CD8-positive, alpha-beta memory T cell (primary cell): ENCODE data around the gene PSMB11. TPM values are rescaled to one million over a fixed set of nuclear protein-coding genes. Genes with fewer than 3 reads are reported as not detected.

Experiments used
- CTCF ChIA-PET: fragments of 350-600 bp; sonication (Branson Sonifier 250); formaldehyde crosslinking; loops from one replicate; lab custom pipeline; 2021; ENCODE audit warnings: antibody characterized with exemption; lab: Charles Lee
- POLR2A ChIA-PET: fragments of 350-600 bp; sonication (Branson Sonifier 250); formaldehyde crosslinking; loops from one replicate; lab custom pipeline; 2021; ENCODE audit warnings: antibody characterized with exemption; lab: Charles Lee
- DNase-seq, 5 donors: peaks; one replicate each; pipeline versions ENCODE4 v3.0.0 to v3.0.0-alpha.2; 2020 to 2022; ENCODE audit warnings: mixed read lengths in 1 of 5
- H3K27ac ChIP-seq: one replicate; pipeline ENCODE4 v1.7.0; 2013; ENCODE audit warnings: low read depth, mild to moderate bottlenecking, low read length, moderate library complexity
- H3K27me3 ChIP-seq: 2 replicates; pipeline ENCODE4 v1.7.0; 2013; ENCODE audit warnings: low read length, mild to moderate bottlenecking; ENCODE audit not compliant: insufficient read depth, poor library complexity, severe bottlenecking
- H3K36me3 ChIP-seq: 2 replicates; pipeline ENCODE4 v1.7.0; 2013; ENCODE audit warnings: mild to moderate bottlenecking, low read length, moderate library complexity; ENCODE audit not compliant: insufficient read depth
- H3K4me1 ChIP-seq: 2 replicates; pipeline ENCODE4 v1.7.0; 2013; ENCODE audit warnings: mild to moderate bottlenecking, low read length, moderate library complexity; ENCODE audit not compliant: insufficient read depth
- H3K4me3 ChIP-seq: 2 replicates; pipeline ENCODE4 v1.7.0; 2013; ENCODE audit warnings: mild to moderate bottlenecking, low read length
- H3K9me3 ChIP-seq: 2 replicates; pipeline ENCODE4 v1.7.0; 2013; ENCODE audit warnings: mild to moderate bottlenecking, low read length
- H3K27ac Mint-ChIP-seq, 8 donors: one replicate each; pipeline ENCODE4 v1.8.0; 2020 to 2021; ENCODE audit warnings: mixed read lengths in 8 of 8, mild to moderate bottlenecking in 6 of 8, inconsistent platforms in 3 of 8, moderate library complexity in 3 of 8
- H3K27me3 Mint-ChIP-seq, 2 donors: one replicate each; pipeline ENCODE4 v1.8.0; 2020 to 2021; ENCODE audit warnings: mixed read lengths in 2 of 2, mild to moderate bottlenecking in 1 of 2, moderate library complexity in 1 of 2
- H3K36me3 Mint-ChIP-seq, 3 donors: one replicate each; pipeline ENCODE4 v1.8.0; 2020 to 2021; ENCODE audit warnings: mixed read lengths in 3 of 3, inconsistent platforms in 1 of 3, mild to moderate bottlenecking in 1 of 3
- H3K4me1 Mint-ChIP-seq, 3 donors: one replicate each; pipeline ENCODE4 v1.8.0; 2020 to 2021; ENCODE audit warnings: mixed read lengths in 3 of 3, inconsistent platforms in 1 of 3, mild to moderate bottlenecking in 1 of 3
- H3K4me3 Mint-ChIP-seq, 7 donors: one replicate each; pipeline ENCODE4 v1.8.0; 2020 to 2021; ENCODE audit warnings: mixed read lengths in 7 of 7, mild to moderate bottlenecking in 6 of 7, moderate library complexity in 4 of 7, inconsistent platforms in 2 of 7
- H3K9me3 Mint-ChIP-seq, 5 donors: one replicate each; pipeline ENCODE4 v1.8.0; 2020 to 2022; ENCODE audit warnings: mixed read lengths in 5 of 5, mild to moderate bottlenecking in 3 of 5, moderate library complexity in 2 of 5, inconsistent platforms in 1 of 5
- polyA plus RNA-seq: library from polyadenylated mRNA; unstranded; fragments of 300-500 nt; fragmentation: Illumina TruSeq; gene quantifications from one replicate; pipeline ENCODE4 v1.2.3, GENCODE V29; 2021
- total RNA-seq, 2 experiments: library from RNA; stranded (reverse); gene quantifications; one replicate each; pipeline ENCODE4 v1.2.3, GENCODE V29; 2021

Gene PSMB11
- total and polyA plus RNA-seq, 3 experiments from 2014 or later = not detected

GRCh38 chr14:23025151-23025814, 16.7 kb upstream of the PSMB11 start:
- DNase-seq = no peak
- peak overlapping the region in 1 of 7 donors; percentile 27 for H3K4me3 Mint-ChIP-seq
- H3K27ac ChIP-seq = no peak overlapping the region
- POLR2A ChIA-PET = interaction anchor here (2.4 kb wide), 1 partner anchor 18 kb away, joined by 10 read pairs; no protein-coding TSS in a partner anchor
- peaks cover 8 to 42% (median 16%) of the 10 kb centered on the region in 3 donors for H3K36me3 Mint-ChIP-seq
- H3K27me3 ChIP-seq = no peaks in the 10 kb centered on the region
- H3K4me1 Mint-ChIP-seq = peaks cover 21 to 39% (median 29%) of the 10 kb centered on the region in 3 donors
- CTCF ChIA-PET = interaction anchor here (0.9 to 1.6 kb wide), 3 partner anchors 26 to 43 kb away, joined by 3 to 6 read pairs (median 3); partner anchors contain the start of genes AJUBA and CDH24
- peak overlapping the region in 4 of 8 donors; percentile 23 to 60 (median 36) for H3K27ac Mint-ChIP-seq
- H3K4me3 ChIP-seq = no peak overlapping the region
- no peaks in the 10 kb centered on the region for H3K9me3 Mint-ChIP-seq
- H3K36me3 ChIP-seq = peaks cover 12% of the 10 kb centered on the region
- H3K4me1 ChIP-seq = peaks cover 57% of the 10 kb centered on the region
- H3K27me3 Mint-ChIP-seq = no peaks in the 10 kb centered on the region
- no peaks in the 10 kb centered on the region for H3K9me3 ChIP-seq

- Histone ChIP-seq H3K4me1 (peaks cover 33% of the 10 kb centered on the region), H3K4me3 (no peak overlapping the region), H3K27me3 (no peaks in the 10 kb centered on the region), H3K27ac (no peak overlapping the region), H3K9me3 (no peaks in the 10 kb centered on the region), H3K36me3 (peaks cover 27% of the 10 kb centered on the region)
- no peaks in the 10 kb centered on the region for H3K9me3 Mint-ChIP-seq
- ChIA-PET POLR2A (interaction anchor here (0.6 to 1.2 kb wide), 2 partner anchors 22 to 518 kb away, joined by 3 to 7 read pairs; no protein-coding TSS in a partner anchor), CTCF (interaction anchor here (0.9 to 2.0 kb wide), 7 partner anchors 9 to 43 kb away, joined by 3 to 8 read pairs (median 4); partner anchors contain the start of gene CDH24)
- no peaks in the 10 kb centered on the region for H3K27me3 Mint-ChIP-seq
- H3K4me3 Mint-ChIP-seq = peak overlapping the region in 5 of 7 donors; percentile 1 to 48 (median 17)
- H3K4me1 Mint-ChIP-seq = peaks cover 35 to 46% (median 45%) of the 10 kb centered on the region in 3 donors
- peak overlapping the region in 7 of 8 donors; percentile 7 to 97 (median 71) for H3K27ac Mint-ChIP-seq
- H3K36me3 Mint-ChIP-seq = peaks cover 14 to 63% (median 21%) of the 10 kb centered on the region in 3 donors
- peak in 2 of 5 donors; percentile 10 to 55 for DNase-seq
These were observed 13.2 kb upstream of the PSMB11 start for GRCh38 chr14:23028799-23029198.

GRCh38 chr14:23030936-23031335, 11.1 kb upstream of the PSMB11 start:
- peaks cover 0 to 1% of the 10 kb centered on the region in 2 donors for H3K27me3 Mint-ChIP-seq
- ChIA-PET POLR2A (interaction anchor here (0.8 kb wide), 1 partner anchor 24 kb away, joined by 3 read pairs; no protein-coding TSS in a partner anchor), CTCF (interaction anchor here (1.6 kb wide), 1 partner anchor 38 kb away, joined by 4 read pairs; no protein-coding TSS in a partner anchor)
- H3K27me3 ChIP-seq = no peaks in the 10 kb centered on the region
- peaks cover 18% of the 10 kb centered on the region for H3K36me3 ChIP-seq
- no peak overlapping the region for H3K27ac ChIP-seq
- H3K4me1 Mint-ChIP-seq = peaks cover 42 to 54% (median 51%) of the 10 kb centered on the region in 3 donors
- no peak overlapping the region for H3K4me3 Mint-ChIP-seq
- H3K9me3 Mint-ChIP-seq = no peaks in the 10 kb centered on the region
- H3K4me1 ChIP-seq = peaks cover 33% of the 10 kb centered on the region
- DNase-seq = no peak
- no peak overlapping the region for H3K4me3 ChIP-seq
- no peaks in the 10 kb centered on the region for H3K9me3 ChIP-seq
- H3K36me3 Mint-ChIP-seq = peaks cover 8 to 55% (median 8%) of the 10 kb centered on the region in 3 donors
- no peak overlapping the region for H3K27ac Mint-ChIP-seq

GRCh38 chr14:23033251-23033727, 8.7 kb upstream of the PSMB11 start:
- peaks cover 32% of the 10 kb centered on the region for H3K4me1 ChIP-seq
- ChIA-PET CTCF (interaction anchor here (1.0 to 2.3 kb wide), 7 partner anchors 9 to 47 kb away, joined by 3 to 9 read pairs (median 4); no protein-coding TSS in a partner anchor), POLR2A (no interaction called here)
- no peaks in the 10 kb centered on the region for H3K27me3 ChIP-seq
- peak overlapping the region; percentile 90 for H3K27ac ChIP-seq
- Mint-ChIP-seq H3K4me3 (peak overlapping the region; percentile 75 to 98 (median 88)), H3K36me3 (peaks cover 7 to 44% (median 8%) of the 10 kb centered on the region in 3 donors), H3K4me1 (peaks cover 38 to 48% (median 47%) of the 10 kb centered on the region in 3 donors), H3K9me3 (no peaks in the 10 kb centered on the region), H3K27ac (peak overlapping the region; percentile 43 to 100 (median 93)), H3K27me3 (peaks cover 0 to 1% of the 10 kb centered on the region in 2 donors)
- peak overlapping the region; percentile 80 for H3K4me3 ChIP-seq
- H3K9me3 ChIP-seq = no peaks in the 10 kb centered on the region
- peaks cover 15% of the 10 kb centered on the region for H3K36me3 ChIP-seq
- DNase-seq = no peak

GRCh38 chr14:23033801-23034497, 8.1 kb upstream of the PSMB11 start:
- H3K36me3 ChIP-seq = peaks cover 15% of the 10 kb centered on the region
- ChIA-PET CTCF (interaction anchor here (1.0 to 2.3 kb wide), 5 partner anchors 10 to 39 kb away, joined by 3 to 9 read pairs (median 4); no protein-coding TSS in a partner anchor), POLR2A (interaction anchor here (0.6 to 1.4 kb wide), 7 partner anchors 17 to 268 kb away, joined by 3 to 5 read pairs (median 3); partner anchors contain the start of genes OXA1L and PRMT5)
- no peaks in the 10 kb centered on the region for H3K9me3 ChIP-seq
- H3K27me3 ChIP-seq = no peaks in the 10 kb centered on the region
- peaks cover 0 to 1% of the 10 kb centered on the region in 2 donors for H3K27me3 Mint-ChIP-seq
- DNase-seq = no peak
- H3K4me1 ChIP-seq = peaks cover 26% of the 10 kb centered on the region
- peak overlapping the region; percentile 90 for H3K27ac ChIP-seq
- no peaks in the 10 kb centered on the region for H3K9me3 Mint-ChIP-seq
- peak overlapping the region; percentile 92 to 100 (median 98) for H3K27ac Mint-ChIP-seq
- peaks cover 32 to 43% (median 41%) of the 10 kb centered on the region in 3 donors for H3K4me1 Mint-ChIP-seq
- H3K4me3 ChIP-seq = peak overlapping the region; percentile 80
- peaks cover 7 to 39% (median 8%) of the 10 kb centered on the region in 3 donors for H3K36me3 Mint-ChIP-seq
- peak overlapping the region; percentile 83 to 98 (median 89) for H3K4me3 Mint-ChIP-seq

- peaks cover 0 to 1% of the 10 kb centered on the region in 2 donors for H3K27me3 Mint-ChIP-seq
- CTCF ChIA-PET = interaction anchor here (1.4 to 2.3 kb wide), 2 partner anchors 21 to 40 kb away, joined by 4 to 9 read pairs; no protein-coding TSS in a partner anchor
- POLR2A ChIA-PET = interaction anchor here (0.6 to 1.4 kb wide), 7 partner anchors 17 to 268 kb away, joined by 3 to 5 read pairs (median 3); partner anchors contain the start of genes OXA1L and PRMT5
These were observed 7.3 kb upstream of the PSMB11 start, which contains the start of gene PSMB5 for GRCh38 chr14:23034498-23035302. PSMB5 (minus strand) TSS chr14:23034900; CDS start chr14:23034881, 19 bp downstream.

More at GRCh38 chr14:23034498-23035302, 7.3 kb upstream of the PSMB11 start, which contains the start of gene PSMB5:
- Histone ChIP-seq H3K4me1 (peaks cover 19% of the 10 kb centered on the region), H3K27me3 (no peaks in the 10 kb centered on the region), H3K4me3 (peak within 1 kb of the TSS; percentile 80), H3K9me3 (no peaks in the 10 kb centered on the region), H3K27ac (peak within 1 kb of the TSS; percentile 90), H3K36me3 (peaks cover 15% of the 10 kb centered on the region)
- peaks cover 7 to 35% (median 8%) of the 10 kb centered on the region in 3 donors for H3K36me3 Mint-ChIP-seq
- H3K9me3 Mint-ChIP-seq = no peaks in the 10 kb centered on the region
- H3K4me1 Mint-ChIP-seq = peaks cover 27 to 36% (median 35%) of the 10 kb centered on the region in 3 donors
- peak within 1 kb of the TSS; percentile 83 to 98 (median 89) for H3K4me3 Mint-ChIP-seq
- peak; percentile 75 to 93 (median 90) for DNase-seq
- peak within 1 kb of the TSS; percentile 92 to 100 (median 98) for H3K27ac Mint-ChIP-seq
